ENCODE data around the gene FKBP2.
A peak's percentile ranks its signal among the peaks of the same experiment; 100 is the strongest.

Gene FKBP2

DNA sequence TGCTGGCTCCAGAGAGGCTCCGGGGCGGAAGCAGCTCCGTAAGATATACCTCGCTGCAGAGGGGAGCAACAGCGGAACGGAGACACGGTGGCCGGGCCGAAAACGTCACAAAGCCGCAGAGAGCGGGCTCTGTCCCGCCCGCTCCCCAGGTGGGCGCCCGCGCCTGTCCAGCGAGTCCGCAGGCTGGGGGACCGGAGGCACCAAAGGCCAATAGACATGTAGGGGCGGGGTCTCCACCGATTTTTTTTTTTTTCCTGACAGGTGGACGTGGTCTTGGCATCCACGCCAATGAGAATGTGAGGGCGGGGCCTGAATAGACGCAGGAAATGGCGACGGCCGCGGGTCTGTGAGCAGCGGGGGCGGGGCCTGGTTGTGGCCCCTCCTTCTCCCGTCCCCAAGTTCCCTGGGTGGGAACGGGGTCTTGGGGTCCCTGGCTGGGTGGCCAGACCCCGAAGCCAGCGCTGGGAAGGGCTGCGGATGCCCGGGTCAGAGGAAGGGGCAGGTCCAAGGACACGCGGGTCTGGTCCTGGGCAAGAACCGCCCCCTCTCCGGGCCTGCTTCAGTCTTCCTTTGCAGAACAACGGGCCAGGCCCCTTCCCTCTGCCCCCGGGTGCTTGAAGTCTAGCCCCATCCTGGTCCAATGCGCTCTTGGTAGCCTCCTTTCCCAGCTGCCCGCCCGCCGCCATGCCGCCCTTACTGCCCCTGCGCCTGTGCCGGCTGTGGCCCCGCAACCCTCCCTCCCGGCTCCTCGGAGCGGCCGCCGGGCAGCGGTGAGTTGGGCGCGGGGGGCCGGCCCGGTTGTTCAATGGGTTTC, 10.5 kb upstream of the FKBP2 start, which contains the start of gene DNAJC4 (continued):
- TF ChIP-seq ZNF585B (tag by site-specific recombination; IDR thresholded peaks at IDR 0.05), result no peak
- no peak for TF ChIP-seq RBAK (tag by site-specific recombination; IDR thresholded peaks at IDR 0.05)
- TF ChIP-seq ZNF433 (tag by site-specific recombination; IDR thresholded peaks at IDR 0.05; ENCODE audit: low read depth), result no peak
- TF ChIP-seq ZIC2 (tag by site-specific recombination; IDR thresholded peaks at IDR 0.05), result 0 out of 2 replicates have a peak, but pooled peaks have one; percentile 20
- no peak for TF ChIP-seq GFI1B (tag by site-specific recombination; IDR thresholded peaks at IDR 0.05)
- TF ChIP-seq, protein P1, sequence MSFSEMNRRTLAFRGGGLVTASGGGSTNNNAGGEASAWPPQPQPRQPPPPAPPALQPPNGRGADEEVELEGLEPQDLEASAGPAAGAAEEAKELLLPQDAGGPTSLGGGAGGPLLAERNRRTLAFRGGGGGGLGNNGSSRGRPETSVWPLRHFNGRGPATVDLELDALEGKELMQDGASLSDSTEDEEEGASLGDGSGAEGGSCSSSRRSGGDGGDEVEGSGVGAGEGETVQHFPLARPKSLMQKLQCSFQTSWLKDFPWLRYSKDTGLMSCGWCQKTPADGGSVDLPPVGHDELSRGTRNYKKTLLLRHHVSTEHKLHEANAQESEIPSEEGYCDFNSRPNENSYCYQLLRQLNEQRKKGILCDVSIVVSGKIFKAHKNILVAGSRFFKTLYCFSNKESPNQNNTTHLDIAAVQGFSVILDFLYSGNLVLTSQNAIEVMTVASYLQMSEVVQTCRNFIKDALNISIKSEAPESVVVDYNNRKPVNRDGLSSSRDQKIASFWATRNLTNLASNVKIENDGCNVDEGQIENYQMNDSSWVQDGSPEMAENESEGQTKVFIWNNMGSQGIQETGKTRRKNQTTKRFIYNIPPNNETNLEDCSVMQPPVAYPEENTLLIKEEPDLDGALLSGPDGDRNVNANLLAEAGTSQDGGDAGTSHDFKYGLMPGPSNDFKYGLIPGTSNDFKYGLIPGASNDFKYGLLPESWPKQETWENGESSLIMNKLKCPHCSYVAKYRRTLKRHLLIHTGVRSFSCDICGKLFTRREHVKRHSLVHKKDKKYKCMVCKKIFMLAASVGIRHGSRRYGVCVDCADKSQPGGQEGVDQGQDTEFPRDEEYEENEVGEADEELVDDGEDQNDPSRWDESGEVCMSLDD (tag by site-specific recombination; IDR thresholded peaks at IDR 0.05), result peak; percentile 44; the same call in 1 of the 2 replicates
- TF ChIP-seq ZBTB20 (tag by site-specific recombination; IDR thresholded peaks at IDR 0.05), result no peak
- no peak for TF ChIP-seq KLF7 (tag by site-specific recombination; IDR thresholded peaks at IDR 0.05; ENCODE audit: borderline replicate concordance)
- TF ChIP-seq, protein P2, sequence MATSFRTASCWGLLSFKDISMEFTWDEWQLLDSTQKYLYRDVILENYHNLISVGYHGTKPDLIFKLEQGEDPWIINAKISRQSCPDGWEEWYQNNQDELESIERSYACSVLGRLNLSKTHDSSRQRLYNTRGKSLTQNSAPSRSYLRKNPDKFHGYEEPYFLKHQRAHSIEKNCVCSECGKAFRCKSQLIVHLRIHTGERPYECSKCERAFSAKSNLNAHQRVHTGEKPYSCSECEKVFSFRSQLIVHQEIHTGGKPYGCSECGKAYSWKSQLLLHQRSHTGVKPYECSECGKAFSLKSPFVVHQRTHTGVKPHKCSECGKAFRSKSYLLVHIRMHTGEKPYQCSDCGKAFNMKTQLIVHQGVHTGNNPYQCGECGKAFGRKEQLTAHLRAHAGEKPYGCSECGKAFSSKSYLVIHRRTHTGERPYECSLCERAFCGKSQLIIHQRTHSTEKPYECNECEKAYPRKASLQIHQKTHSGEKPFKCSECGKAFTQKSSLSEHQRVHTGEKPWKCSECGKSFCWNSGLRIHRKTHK (tag by site-specific recombination; IDR thresholded peaks at IDR 0.05), result no peak
- TF ChIP-seq ZNF133 (tag by site-specific recombination; IDR thresholded peaks at IDR 0.05), result no peak
- TF ChIP-seq ZNF558 (tag by site-specific recombination; IDR thresholded peaks at IDR 0.05), result no peak
- TF ChIP-seq ZNF341 (tag by site-specific recombination; IDR thresholded peaks at IDR 0.05; ENCODE audit: low read depth), result peak; percentile 27; the same call in 1 of the 2 replicates
- no peak for TF ChIP-seq ZNF548 (tag by site-specific recombination; IDR thresholded peaks at IDR 0.05)
- TF ChIP-seq, protein P3, sequence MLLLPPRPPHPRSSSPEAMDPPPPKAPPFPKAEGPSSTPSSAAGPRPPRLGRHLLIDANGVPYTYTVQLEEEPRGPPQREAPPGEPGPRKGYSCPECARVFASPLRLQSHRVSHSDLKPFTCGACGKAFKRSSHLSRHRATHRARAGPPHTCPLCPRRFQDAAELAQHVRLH (tag by site-specific recombination; IDR thresholded peaks at IDR 0.05), result no peak
- peak; percentile 41; the same call in 1 of the 2 replicates for TF ChIP-seq YY1 (tag by site-specific recombination; IDR thresholded peaks at IDR 0.05)
- no peak for TF ChIP-seq ZNF529 (tag by site-specific recombination; IDR thresholded peaks at IDR 0.05; ENCODE audit: insufficient replicate concordance)
- no peak for TF ChIP-seq ZBTB21 (tag by site-specific recombination; IDR thresholded peaks at IDR 0.05)
- no peak for TF ChIP-seq ZNF626 (tag by site-specific recombination; IDR thresholded peaks at IDR 0.05)
- TF ChIP-seq, protein P4, sequence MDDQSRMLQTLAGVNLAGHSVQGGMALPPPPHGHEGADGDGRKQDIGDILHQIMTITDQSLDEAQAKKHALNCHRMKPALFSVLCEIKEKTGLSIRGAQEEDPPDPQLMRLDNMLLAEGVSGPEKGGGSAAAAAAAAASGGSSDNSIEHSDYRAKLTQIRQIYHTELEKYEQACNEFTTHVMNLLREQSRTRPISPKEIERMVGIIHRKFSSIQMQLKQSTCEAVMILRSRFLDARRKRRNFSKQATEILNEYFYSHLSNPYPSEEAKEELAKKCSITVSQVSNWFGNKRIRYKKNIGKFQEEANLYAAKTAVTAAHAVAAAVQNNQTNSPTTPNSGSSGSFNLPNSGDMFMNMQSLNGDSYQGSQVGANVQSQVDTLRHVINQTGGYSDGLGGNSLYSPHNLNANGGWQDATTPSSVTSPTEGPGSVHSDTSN (CRISPR knock-in tag; IDR thresholded peaks at IDR 0.05), result no peak
- no peak for TF ChIP-seq ZNF596 (tag by site-specific recombination; IDR thresholded peaks at IDR 0.05)
- TF ChIP-seq, protein P5, sequence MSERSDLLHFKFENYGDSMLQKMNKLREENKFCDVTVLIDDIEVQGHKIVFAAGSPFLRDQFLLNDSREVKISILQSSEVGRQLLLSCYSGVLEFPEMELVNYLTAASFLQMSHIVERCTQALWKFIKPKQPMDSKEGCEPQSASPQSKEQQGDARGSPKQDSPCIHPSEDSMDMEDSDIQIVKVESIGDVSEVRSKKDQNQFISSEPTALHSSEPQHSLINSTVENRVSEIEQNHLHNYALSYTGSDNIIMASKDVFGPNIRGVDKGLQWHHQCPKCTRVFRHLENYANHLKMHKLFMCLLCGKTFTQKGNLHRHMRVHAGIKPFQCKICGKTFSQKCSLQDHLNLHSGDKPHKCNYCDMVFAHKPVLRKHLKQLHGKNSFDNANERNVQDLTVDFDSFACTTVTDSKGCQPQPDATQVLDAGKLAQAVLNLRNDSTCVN (tag by site-specific recombination; optimal IDR thresholded peaks at IDR 0.05), result peak; percentile 40
- TF ChIP-seq ZNF202 (tag by site-specific recombination; IDR thresholded peaks at IDR 0.05; ENCODE audit: borderline replicate concordance), result no peak
- TF ChIP-seq, protein P6, sequence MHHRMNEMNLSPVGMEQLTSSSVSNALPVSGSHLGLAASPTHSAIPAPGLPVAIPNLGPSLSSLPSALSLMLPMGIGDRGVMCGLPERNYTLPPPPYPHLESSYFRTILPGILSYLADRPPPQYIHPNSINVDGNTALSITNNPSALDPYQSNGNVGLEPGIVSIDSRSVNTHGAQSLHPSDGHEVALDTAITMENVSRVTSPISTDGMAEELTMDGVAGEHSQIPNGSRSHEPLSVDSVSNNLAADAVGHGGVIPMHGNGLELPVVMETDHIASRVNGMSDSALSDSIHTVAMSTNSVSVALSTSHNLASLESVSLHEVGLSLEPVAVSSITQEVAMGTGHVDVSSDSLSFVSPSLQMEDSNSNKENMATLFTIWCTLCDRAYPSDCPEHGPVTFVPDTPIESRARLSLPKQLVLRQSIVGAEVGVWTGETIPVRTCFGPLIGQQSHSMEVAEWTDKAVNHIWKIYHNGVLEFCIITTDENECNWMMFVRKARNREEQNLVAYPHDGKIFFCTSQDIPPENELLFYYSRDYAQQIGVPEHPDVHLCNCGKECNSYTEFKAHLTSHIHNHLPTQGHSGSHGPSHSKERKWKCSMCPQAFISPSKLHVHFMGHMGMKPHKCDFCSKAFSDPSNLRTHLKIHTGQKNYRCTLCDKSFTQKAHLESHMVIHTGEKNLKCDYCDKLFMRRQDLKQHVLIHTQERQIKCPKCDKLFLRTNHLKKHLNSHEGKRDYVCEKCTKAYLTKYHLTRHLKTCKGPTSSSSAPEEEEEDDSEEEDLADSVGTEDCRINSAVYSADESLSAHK (tag by site-specific recombination; IDR thresholded peaks at IDR 0.05), result no peak
- TF ChIP-seq, protein P7, sequence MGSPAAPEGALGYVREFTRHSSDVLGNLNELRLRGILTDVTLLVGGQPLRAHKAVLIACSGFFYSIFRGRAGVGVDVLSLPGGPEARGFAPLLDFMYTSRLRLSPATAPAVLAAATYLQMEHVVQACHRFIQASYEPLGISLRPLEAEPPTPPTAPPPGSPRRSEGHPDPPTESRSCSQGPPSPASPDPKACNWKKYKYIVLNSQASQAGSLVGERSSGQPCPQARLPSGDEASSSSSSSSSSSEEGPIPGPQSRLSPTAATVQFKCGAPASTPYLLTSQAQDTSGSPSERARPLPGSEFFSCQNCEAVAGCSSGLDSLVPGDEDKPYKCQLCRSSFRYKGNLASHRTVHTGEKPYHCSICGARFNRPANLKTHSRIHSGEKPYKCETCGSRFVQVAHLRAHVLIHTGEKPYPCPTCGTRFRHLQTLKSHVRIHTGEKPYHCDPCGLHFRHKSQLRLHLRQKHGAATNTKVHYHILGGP (tag by site-specific recombination; IDR thresholded peaks at IDR 0.05), result no peak
- no peak for TF ChIP-seq ZBTB1 (tag by site-specific recombination; IDR thresholded peaks at IDR 0.05)
- no peak for TF ChIP-seq EGR2 (tag by site-specific recombination; IDR thresholded peaks at IDR 0.05; ENCODE audit: low read depth)
- 0 out of 2 replicates have a peak, but pooled peaks have one; percentile 22 for TF ChIP-seq ZNF785 (tag by site-specific recombination; IDR thresholded peaks at IDR 0.05)
- no peak for TF ChIP-seq ZFP69B (tag by site-specific recombination; IDR thresholded peaks at IDR 0.05)
- TF ChIP-seq ZNF843 (tag by site-specific recombination; IDR thresholded peaks at IDR 0.05), result no peak
